Measurements from ENCODE around the gene THOC2. TPM values are rescaled to one million over a fixed set of nuclear protein-coding genes. Genes with fewer than 3 reads are reported as not detected.

THOC2 gene
- total RNA-seq, 1 donor from 2014 or later = 91.1 TPM

DNA sequence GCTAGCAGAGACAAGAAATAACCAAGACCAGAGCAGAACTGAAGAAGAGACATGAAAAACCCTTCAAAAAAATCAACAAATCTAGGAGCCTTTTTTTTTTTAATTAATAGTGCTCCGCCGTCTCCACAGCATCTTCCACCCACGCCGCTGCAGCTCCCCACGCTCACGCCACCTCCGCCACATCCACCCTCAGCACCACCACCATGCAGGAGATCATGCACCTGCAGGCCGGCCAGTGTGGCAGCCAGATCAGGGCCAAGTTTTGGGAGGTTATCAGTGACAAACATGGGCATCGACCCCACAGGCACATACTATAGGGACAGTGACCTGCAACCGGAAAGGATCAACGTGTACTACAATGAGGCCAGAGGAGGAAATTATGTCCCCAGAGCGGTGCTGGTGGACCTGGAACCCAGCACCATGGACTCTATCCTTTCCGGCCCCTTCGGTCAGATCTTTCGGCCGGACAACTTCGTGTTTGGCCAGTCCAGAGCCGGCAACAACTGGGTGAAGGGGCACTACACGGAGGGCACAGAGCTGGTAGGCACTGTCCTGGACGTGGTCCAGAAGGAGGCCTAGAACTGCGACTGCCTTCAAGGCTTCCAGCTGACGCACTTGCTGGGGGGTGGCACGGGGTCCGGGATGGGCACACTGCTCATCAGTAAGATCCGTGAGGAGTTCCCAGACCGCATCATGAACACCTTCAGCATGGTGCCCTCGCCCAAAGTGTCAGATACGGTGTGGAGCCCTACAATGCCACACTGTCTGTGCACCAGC lies 171.2 kb downstream of the THOC2 start:
- peaks cover 11% of the 10 kb centered on the region for H3K9me3 Mint-ChIP-seq
- H3K27me3 Mint-ChIP-seq (ENCODE audit: low read depth) = no peaks in the 10 kb centered on the region
- DNase-seq (ENCODE audit: low read depth, low spot score) = no peak
- peaks cover 2% of the 10 kb centered on the region for H3K36me3 Mint-ChIP-seq (ENCODE audit: low read depth)
- no peaks in the 10 kb centered on the region for H3K4me1 Mint-ChIP-seq
- TF ChIP-seq, protein P1, sequence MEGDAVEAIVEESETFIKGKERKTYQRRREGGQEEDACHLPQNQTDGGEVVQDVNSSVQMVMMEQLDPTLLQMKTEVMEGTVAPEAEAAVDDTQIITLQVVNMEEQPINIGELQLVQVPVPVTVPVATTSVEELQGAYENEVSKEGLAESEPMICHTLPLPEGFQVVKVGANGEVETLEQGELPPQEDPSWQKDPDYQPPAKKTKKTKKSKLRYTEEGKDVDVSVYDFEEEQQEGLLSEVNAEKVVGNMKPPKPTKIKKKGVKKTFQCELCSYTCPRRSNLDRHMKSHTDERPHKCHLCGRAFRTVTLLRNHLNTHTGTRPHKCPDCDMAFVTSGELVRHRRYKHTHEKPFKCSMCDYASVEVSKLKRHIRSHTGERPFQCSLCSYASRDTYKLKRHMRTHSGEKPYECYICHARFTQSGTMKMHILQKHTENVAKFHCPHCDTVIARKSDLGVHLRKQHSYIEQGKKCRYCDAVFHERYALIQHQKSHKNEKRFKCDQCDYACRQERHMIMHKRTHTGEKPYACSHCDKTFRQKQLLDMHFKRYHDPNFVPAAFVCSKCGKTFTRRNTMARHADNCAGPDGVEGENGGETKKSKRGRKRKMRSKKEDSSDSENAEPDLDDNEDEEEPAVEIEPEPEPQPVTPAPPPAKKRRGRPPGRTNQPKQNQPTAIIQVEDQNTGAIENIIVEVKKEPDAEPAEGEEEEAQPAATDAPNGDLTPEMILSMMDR (conservative IDR thresholded peaks at IDR 0.05) = no peak
- H3K4me3 Mint-ChIP-seq = no peak overlapping the region
- peak overlapping the region; percentile 52 for H3K27ac Mint-ChIP-seq (ENCODE audit: unreplicated experiment)

DNA sequence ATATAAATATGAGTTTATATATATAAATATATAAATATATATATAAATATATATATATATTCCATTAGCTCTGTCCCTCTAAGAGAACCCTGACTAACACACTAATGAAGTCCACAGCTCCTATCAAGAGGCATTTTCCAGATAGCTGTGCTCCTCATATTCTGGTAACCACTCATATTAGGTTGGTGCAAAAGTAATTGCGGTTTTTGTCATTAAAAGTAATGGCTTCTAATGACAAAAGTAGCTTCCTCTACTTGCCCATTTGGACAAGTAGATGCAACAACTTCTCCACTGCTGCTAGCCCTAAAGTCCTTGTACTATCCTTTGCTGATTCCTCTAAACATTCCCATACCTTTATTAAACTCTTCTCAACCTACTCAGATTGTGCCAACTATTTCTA lies 182.0 kb downstream of the THOC2 start:
- TF ChIP-seq, protein P1 (conservative IDR thresholded peaks at IDR 0.05) = no peak
- H3K27ac Mint-ChIP-seq (ENCODE audit: unreplicated experiment) = no peak overlapping the region
- H3K4me1 Mint-ChIP-seq = no peaks in the 10 kb centered on the region
- peaks cover 10% of the 10 kb centered on the region for H3K9me3 Mint-ChIP-seq
- DNase-seq (ENCODE audit: low read depth, low spot score) = no peak
- no peaks in the 10 kb centered on the region for H3K36me3 Mint-ChIP-seq (ENCODE audit: low read depth)
- H3K4me3 Mint-ChIP-seq = no peak overlapping the region
- no peaks in the 10 kb centered on the region for H3K27me3 Mint-ChIP-seq (ENCODE audit: low read depth)

Other genes with a start within 250 kb of the THOC2 start
- 34.1 and 34.4 TPM in 2 replicates for gene XIAP, start 127.0 kb upstream of the THOC2 start, total RNA-seq
- gene STAG2, start 228.7 kb upstream of the THOC2 start, total RNA-seq = 63.3 and 70.7 TPM in 2 replicates